ENCODE measurements around the gene IFNGR1. TPM values are rescaled to one million over a fixed set of nuclear protein-coding genes. Genes with fewer than 3 reads are reported as not detected.

Gene IFNGR1
- total and polyA plus RNA-seq, 8 donors, result 70.9 to 171 (median 76.7) TPM

DNA sequence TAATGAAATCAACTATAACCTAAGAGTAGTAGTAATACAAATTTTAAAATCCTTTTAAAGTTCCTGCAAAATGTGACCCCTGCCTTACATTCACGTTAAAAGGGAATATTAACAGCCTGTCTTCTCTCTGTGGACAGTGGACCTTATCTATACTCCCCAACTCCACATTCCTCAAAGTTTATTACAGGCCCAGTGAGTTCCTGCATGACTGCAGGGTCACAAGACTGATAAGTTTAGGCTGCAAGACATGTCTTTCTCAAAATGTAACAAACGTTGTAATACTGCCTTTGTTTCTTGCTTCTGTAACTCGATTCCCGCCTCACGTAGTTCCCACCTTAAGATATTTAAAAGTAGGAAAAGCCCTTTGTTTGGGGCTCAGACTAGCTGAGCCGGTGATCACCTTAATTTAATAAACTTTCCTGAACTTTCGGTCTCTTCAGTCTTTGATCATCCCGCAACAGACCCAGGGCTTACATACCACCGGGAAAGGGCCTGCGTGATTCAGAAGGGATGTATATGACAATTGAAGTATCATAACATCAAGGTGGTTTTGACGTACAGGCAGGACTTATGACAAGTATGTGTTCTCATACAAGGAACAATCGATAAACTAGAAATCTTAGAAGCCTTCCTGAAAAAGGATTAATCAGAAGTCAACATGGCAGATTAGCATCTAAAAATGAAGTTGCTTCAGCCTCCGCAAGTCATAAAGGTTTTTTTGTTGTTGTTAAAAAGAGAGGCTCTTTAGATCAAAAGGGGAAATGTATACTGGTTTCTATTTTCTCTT lies 48.7 kb downstream of the IFNGR1 start:
- intact Hi-C loops (cut with DNase I), result no loop called here
- no peak for DNase-seq
- Histone ChIP-seq H3K27me3 (no peaks in the 10 kb centered on the region), H3K27ac (no peak overlapping the region), H3K9me3 (no peaks in the 10 kb centered on the region), H3K4me1 (peaks cover 0 to 19% of the 10 kb centered on the region in 2 donors), H3K4me3 (no peak overlapping the region), H3K36me3 (no peaks in the 10 kb centered on the region)
- no peak for TF ChIP-seq CTCF (IDR thresholded peaks at IDR 0.05)
- no peak for ATAC-seq

DNA sequence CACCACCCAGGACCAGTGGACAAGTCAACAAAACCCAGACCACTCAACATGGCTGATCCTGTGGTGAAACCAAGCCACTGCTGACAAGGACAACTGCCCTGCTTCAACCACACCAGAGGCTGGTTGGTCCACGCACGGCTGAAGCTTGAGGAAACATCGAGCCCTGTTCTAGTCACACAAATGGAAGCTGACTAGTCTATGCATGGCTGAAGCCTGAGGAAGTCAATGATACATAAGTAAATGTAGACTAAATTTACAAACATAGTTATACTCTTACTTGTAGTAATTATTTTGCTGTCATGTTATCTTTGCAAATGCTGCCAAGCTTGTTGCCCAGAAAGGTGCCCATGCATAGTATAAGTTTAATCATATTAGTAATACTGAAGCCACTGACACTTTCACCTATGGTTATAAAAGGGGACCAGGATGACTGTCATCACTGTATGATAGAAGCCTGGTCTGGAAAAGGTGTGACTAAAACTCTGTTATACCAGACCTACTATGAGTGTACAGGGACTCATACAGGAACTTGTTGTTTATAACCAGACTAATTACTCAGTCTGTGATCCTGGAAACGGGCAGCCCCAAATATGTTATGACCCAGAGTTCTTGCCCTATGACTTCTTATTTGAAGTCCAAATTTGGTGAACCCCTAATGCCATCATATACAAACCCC lies 51.3 kb downstream of the IFNGR1 start:
- no peaks in the 10 kb centered on the region for H3K27me3 ChIP-seq
- no peak overlapping the region for H3K4me3 ChIP-seq
- ATAC-seq, result no peak
- no peaks in the 10 kb centered on the region for H3K9me3 ChIP-seq
- intact Hi-C loops (cut with DNase I), result no loop called here
- H3K4me1 ChIP-seq, result peaks cover 0 to 34% of the 10 kb centered on the region in 2 donors
- H3K36me3 ChIP-seq, result no peaks in the 10 kb centered on the region
- TF ChIP-seq CTCF (IDR thresholded peaks at IDR 0.05), result no peak
- no peak overlapping the region for H3K27ac ChIP-seq
- DNase-seq, result no peak

- no peaks in the 10 kb centered on the region for H3K9me3 ChIP-seq
- peaks cover 0 to 43% of the 10 kb centered on the region in 2 donors for H3K4me1 ChIP-seq
- peak; percentile 54 for ATAC-seq
- no peak for DNase-seq
- intact Hi-C loops (cut with DNase I), result no loop called here
- peak overlapping the region in 1 of 2 donors; percentile 74 for H3K27ac ChIP-seq
- no peaks in the 10 kb centered on the region for H3K36me3 ChIP-seq
- TF ChIP-seq CTCF (IDR thresholded peaks at IDR 0.05), result peak in 1 of 2 donors; percentile 28
- no peak overlapping the region for H3K4me3 ChIP-seq
- H3K27me3 ChIP-seq, result no peaks in the 10 kb centered on the region
These were observed 52.7 kb downstream of the IFNGR1 start for GRCh38 chr6:137166247-137167098.

DNA sequence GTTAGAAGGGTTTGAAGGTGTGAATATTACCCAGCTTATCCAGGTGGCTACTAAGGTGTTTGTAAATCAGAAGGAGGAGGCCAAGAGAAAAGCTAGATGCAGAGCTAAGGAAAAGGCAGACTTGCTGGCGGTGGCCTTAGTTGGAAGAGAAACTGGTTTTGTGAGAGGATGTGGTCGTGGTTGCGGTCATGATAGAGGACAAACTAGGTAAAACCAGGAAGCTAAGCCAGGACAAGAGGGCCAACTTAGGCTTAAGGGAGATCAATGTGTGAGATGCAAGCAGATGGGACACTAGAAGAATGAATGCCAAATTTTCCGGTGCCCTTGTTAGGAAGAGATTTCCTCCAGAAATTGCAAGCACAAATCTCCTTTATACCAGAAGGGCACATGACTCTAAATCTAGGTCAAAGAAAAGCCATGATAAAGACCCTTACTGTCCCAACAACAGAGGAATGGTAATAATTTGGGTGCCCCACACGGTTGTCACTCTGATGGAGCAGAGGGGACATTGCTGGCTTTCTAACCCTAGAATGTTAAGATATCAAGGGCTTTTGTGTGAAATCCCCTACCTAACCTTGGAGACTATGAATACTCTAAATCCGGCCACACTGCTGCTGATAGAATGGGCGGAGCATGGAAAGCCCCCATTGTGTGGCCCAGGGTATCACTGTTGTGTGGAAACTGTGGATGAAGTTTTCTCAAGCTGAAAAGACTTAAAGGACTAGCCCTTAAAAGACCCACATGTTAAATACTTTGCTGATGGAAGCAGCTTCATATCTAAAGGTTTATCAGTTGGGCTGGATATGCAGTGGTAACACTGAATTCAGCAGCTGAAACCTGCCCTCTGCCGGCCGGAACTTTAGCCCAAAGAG lies 53.6 kb downstream of the IFNGR1 start:
- Histone ChIP-seq H3K36me3 (no peaks in the 10 kb centered on the region), H3K9me3 (no peaks in the 10 kb centered on the region), H3K27me3 (no peaks in the 10 kb centered on the region), H3K4me3 (no peak overlapping the region), H3K4me1 (peaks cover 0 to 46% of the 10 kb centered on the region in 2 donors), H3K27ac (peak overlapping the region in 1 of 2 donors; percentile 74)
- intact Hi-C loops (cut with DNase I), result no loop called here
- ATAC-seq (peak; percentile 43), DNase-seq (no peak)
- no peak for TF ChIP-seq CTCF (IDR thresholded peaks at IDR 0.05)

All from left lung (tissue), 10 donors.